ENCODE data around the gene OR2M4. TPM values are rescaled to one million over a fixed set of nuclear protein-coding genes. Genes with fewer than 3 reads are reported as not detected.
A peak's percentile ranks its signal among the peaks of the same experiment; 100 is the strongest.
"Not testable (repeated sequence)": the region's sequence is repeated elsewhere in the genome, so short reads cannot be mapped to it uniquely, and the experiment has no call there.

Gene OR2M4
- total and polyA plus RNA-seq, 4 donors, result not detected

- DNase-seq, result no peak
- ATAC-seq (ENCODE audit: low FRiP score), result no peak
- Histone ChIP-seq H3K4me3 (ENCODE audit: low read length in 2 of 2) (no peak overlapping the region), H3K4me1 (ENCODE audit: control insufficient read depth in 1 of 2, insufficient read depth in 2 of 2, low read length in 2 of 2) (no peaks in the 10 kb centered on the region), H3K9me3 (ENCODE audit: control insufficient read depth, low read length) (no peaks in the 10 kb centered on the region), H3K27ac (ENCODE audit: low read depth in 1 of 2, low read length in 2 of 2) (no peak overlapping the region), H3K36me3 (ENCODE audit: control insufficient read depth in 1 of 2, insufficient read depth in 2 of 2, low read length in 1 of 2) (no peaks in the 10 kb centered on the region), H3K27me3 (ENCODE audit: control insufficient read depth in 1 of 2, insufficient read depth in 2 of 2, low read length in 1 of 2) (no peaks in the 10 kb centered on the region)
- 90 to 94% methylated on average over 9 of the region's 9 CpGs for WGBS, 2 donors
- intact Hi-C loops (cut with DNase I), result no loop called here
These were observed 8.3 kb downstream of the OR2M4 start for GRCh38 chr1:248239478-248239877.

DNA sequence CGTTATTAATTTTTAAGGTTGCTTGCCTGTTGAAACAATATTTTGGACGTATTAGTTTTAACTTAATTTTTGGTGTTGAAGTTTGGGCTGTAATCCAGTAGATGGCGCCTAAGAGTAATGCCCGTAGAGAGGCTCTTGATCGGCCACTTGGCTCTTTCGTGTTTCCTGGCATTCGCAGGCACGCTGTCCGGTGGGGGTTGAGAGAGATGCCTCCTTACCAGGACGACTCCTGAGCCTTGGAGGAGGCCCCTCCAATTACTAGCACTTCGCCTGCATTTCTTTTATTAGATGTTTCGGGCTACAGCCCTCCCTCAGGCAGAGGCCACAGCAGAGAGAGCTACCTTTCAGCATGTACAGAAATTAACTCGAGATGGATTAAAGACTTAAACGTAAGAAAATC lies 12.0 kb downstream of the OR2M4 start:
- H3K4me3 ChIP-seq (ENCODE audit: low read length in 2 of 2), result no peak overlapping the region
- ATAC-seq (ENCODE audit: low FRiP score) (no peak), DNase-seq (no peak)
- H3K36me3 ChIP-seq (ENCODE audit: control insufficient read depth in 1 of 2, insufficient read depth in 2 of 2, low read length in 1 of 2), result no peaks in the 10 kb centered on the region
- 10 to 16% methylated on average over 14 of the region's 14 CpGs for WGBS, 2 donors
- intact Hi-C loops (cut with DNase I), result no loop called here
- no peak overlapping the region for H3K27ac ChIP-seq (ENCODE audit: low read depth in 1 of 2, low read length in 2 of 2)
- H3K4me1 ChIP-seq (ENCODE audit: control insufficient read depth in 1 of 2, insufficient read depth in 2 of 2, low read length in 2 of 2), result no peaks in the 10 kb centered on the region
- no peaks in the 10 kb centered on the region for H3K27me3 ChIP-seq (ENCODE audit: control insufficient read depth in 1 of 2, insufficient read depth in 2 of 2, low read length in 1 of 2)
- no peaks in the 10 kb centered on the region for H3K9me3 ChIP-seq (ENCODE audit: control insufficient read depth, low read length)

DNA sequence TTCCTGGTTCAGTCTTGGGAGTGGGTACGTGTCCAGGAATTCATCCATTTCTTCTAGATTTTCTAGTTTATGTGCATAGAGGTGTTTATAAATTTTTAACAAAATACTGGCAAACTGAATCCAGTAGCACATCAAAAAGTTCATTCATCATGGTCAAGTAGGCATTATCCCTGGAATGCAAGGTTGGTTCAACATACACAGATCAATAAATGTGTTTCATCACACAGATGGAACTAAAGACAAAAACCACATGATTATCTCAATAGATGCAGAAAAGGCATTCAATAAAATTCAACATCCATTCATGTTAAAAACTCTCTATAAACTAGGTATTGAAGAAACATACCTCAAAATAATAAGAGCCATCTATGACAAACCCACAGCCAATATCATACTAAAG lies 28.1 kb downstream of the OR2M4 start:
- H3K4me1 ChIP-seq (ENCODE audit: control insufficient read depth in 1 of 2, insufficient read depth in 2 of 2, low read length in 2 of 2); ATAC-seq (ENCODE audit: low FRiP score); H3K9me3 ChIP-seq (ENCODE audit: control insufficient read depth, low read length); H3K4me3 ChIP-seq (ENCODE audit: low read length in 2 of 2); intact Hi-C loops (cut with DNase I); H3K27ac ChIP-seq (ENCODE audit: low read depth in 1 of 2, low read length in 2 of 2); H3K27me3 ChIP-seq (ENCODE audit: control insufficient read depth in 1 of 2, insufficient read depth in 2 of 2, low read length in 1 of 2); DNase-seq; H3K36me3 ChIP-seq (ENCODE audit: control insufficient read depth in 1 of 2, insufficient read depth in 2 of 2, low read length in 1 of 2): not testable (repeated sequence)
- WGBS, 2 donors, result 63 to 74% methylated on average over 1 of the region's 1 CpG

GRCh38 chr1:248268178-248268577 lies 37.0 kb downstream of the OR2M4 start:
- no peak for ATAC-seq (ENCODE audit: low FRiP score)
- no peaks in the 10 kb centered on the region for H3K27me3 ChIP-seq (ENCODE audit: control insufficient read depth in 1 of 2, insufficient read depth in 2 of 2, low read length in 1 of 2)
- no peaks in the 10 kb centered on the region for H3K9me3 ChIP-seq (ENCODE audit: control insufficient read depth, low read length)
- DNase-seq, result no peak
- H3K4me1 ChIP-seq (ENCODE audit: control insufficient read depth in 1 of 2, insufficient read depth in 2 of 2, low read length in 2 of 2), result no peaks in the 10 kb centered on the region
- H3K36me3 ChIP-seq (ENCODE audit: control insufficient read depth in 1 of 2, insufficient read depth in 2 of 2, low read length in 1 of 2), result no peaks in the 10 kb centered on the region
- H3K27ac ChIP-seq (ENCODE audit: low read depth in 1 of 2, low read length in 2 of 2), result no peak overlapping the region
- no peak overlapping the region for H3K4me3 ChIP-seq (ENCODE audit: low read length in 2 of 2)
- WGBS, 2 donors, result 63 to 66% methylated on average over 4 of the region's 4 CpGs
- intact Hi-C loops (cut with DNase I), result no loop called here

DNA sequence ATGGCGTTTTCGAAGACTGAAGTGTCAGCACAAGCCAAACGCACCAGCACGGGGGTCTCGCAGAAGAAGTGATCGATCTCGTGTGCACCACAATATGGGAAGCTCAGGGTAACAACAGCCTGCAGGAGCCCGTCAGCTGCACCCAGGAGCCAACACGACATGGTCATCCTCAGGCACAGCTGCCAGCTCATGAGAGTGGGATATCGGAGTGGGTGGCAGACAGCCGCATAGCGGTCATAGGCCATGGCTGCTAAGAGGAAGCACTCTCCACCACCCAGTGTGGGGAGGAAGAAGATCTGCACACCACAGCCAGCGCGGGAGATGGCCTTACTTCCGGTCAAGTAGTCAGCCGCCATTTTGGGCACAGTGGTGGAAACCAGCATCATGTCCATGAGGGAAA lies 42.0 kb downstream of the OR2M4 start:
- H3K4me1 ChIP-seq (ENCODE audit: control insufficient read depth in 1 of 2, insufficient read depth in 2 of 2, low read length in 2 of 2); intact Hi-C loops (cut with DNase I): not testable (repeated sequence)

DNA sequence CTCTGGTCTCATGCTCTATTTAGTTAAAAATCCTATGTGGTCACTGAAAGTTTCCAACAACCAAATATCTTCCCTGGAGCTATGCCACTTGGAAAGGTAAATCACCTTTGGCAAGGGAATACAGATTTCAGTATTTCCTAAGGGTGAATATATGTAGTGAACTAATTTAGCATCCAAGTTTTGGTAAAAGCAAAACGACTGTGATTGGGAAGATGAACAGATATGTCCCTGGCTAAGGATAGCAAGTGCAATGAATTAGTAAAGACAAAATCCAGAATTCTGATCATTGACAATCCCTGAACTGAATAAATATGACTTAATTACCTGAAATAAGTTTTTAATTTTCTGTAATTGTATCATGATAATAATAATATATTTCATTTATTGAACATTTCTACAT lies 46.7 kb downstream of the OR2M4 start, which contains the start of gene OR2T33:
TSS of gene OR2T33 (minus strand) at position 101 of the 400 bp plus-strand sequence. CDS start 4,162 bp downstream, outside the sequence.
- H3K9me3 ChIP-seq (ENCODE audit: control insufficient read depth, low read length), result peaks cover 2% of the 10 kb centered on the region
- 51 to 53% methylated on average over 1 of the region's 1 CpG for WGBS, 2 donors
- intact Hi-C loops (cut with DNase I), result no loop called here
- ATAC-seq (ENCODE audit: low FRiP score), result no peak
- H3K4me3 ChIP-seq (ENCODE audit: low read length in 2 of 2), result no peak within 1 kb of the TSS
- H3K36me3 ChIP-seq (ENCODE audit: control insufficient read depth in 1 of 2, insufficient read depth in 2 of 2, low read length in 1 of 2), result no peaks in the 10 kb centered on the region
- no peaks in the 10 kb centered on the region for H3K4me1 ChIP-seq (ENCODE audit: control insufficient read depth in 1 of 2, insufficient read depth in 2 of 2, low read length in 2 of 2)
- no peak within 1 kb of the TSS for H3K27ac ChIP-seq (ENCODE audit: low read depth in 1 of 2, low read length in 2 of 2)
- DNase-seq, result no peak
- H3K27me3 ChIP-seq (ENCODE audit: control insufficient read depth in 1 of 2, insufficient read depth in 2 of 2, low read length in 1 of 2), result no peaks in the 10 kb centered on the region

More for the DNA sequence above, 42.0 kb downstream of the OR2M4 start:
- not testable (repeated sequence) for H3K9me3 ChIP-seq (ENCODE audit: control insufficient read depth, low read length); H3K4me3 ChIP-seq (ENCODE audit: low read length in 2 of 2); H3K27ac ChIP-seq (ENCODE audit: low read depth in 1 of 2, low read length in 2 of 2); H3K27me3 ChIP-seq (ENCODE audit: control insufficient read depth in 1 of 2, insufficient read depth in 2 of 2, low read length in 1 of 2); H3K36me3 ChIP-seq (ENCODE audit: control insufficient read depth in 1 of 2, insufficient read depth in 2 of 2, low read length in 1 of 2)
- DNase-seq (peak in 1 of 2 donors; percentile 30), ATAC-seq (ENCODE audit: low FRiP score) (peak; percentile 63)
- 74 to 85% methylated on average over 8 to 16 of the region's 16 CpGs for WGBS, 2 donors

DNA sequence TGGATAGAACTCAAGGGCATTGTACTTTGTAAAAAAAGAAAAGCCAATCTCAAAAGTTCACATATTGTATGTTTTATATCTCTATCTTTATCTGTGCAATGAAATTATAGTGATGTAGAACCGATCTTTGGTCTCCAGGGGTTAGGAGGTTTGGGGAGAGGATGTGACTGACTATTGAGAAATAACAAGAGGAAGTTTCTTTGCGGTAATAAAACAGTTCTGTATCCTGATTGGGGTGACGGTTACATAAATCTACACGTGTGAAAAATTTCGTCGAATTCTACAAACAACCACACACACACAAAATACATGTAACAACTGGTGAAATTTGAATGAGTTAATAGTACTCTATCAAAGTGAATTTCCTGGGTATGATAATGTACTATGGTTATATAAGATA lies 57.2 kb downstream of the OR2M4 start:
- Histone ChIP-seq H3K4me3 (ENCODE audit: low read length in 2 of 2) (no peak overlapping the region), H3K27ac (ENCODE audit: low read depth in 1 of 2, low read length in 2 of 2) (no peak overlapping the region)

More for the DNA sequence above, 57.2 kb downstream of the OR2M4 start:
- Histone ChIP-seq H3K36me3 (ENCODE audit: control insufficient read depth in 1 of 2, insufficient read depth in 2 of 2, low read length in 1 of 2) (no peaks in the 10 kb centered on the region), H3K4me1 (ENCODE audit: control insufficient read depth in 1 of 2, insufficient read depth in 2 of 2, low read length in 2 of 2) (no peaks in the 10 kb centered on the region), H3K9me3 (ENCODE audit: control insufficient read depth, low read length) (no peaks in the 10 kb centered on the region), H3K27me3 (ENCODE audit: control insufficient read depth in 1 of 2, insufficient read depth in 2 of 2, low read length in 1 of 2) (no peaks in the 10 kb centered on the region)
- WGBS, 2 donors, result 50 to 55% methylated on average over 6 of the region's 6 CpGs
- ATAC-seq (ENCODE audit: low FRiP score), result no peak
- DNase-seq, result no peak
- intact Hi-C loops (cut with DNase I), result no loop called here

Other genes with a start within 250 kb of the OR2M4 start
- under 1 TPM in 1 of 2 donors, not detected in 1; 0.24 TPM for gene OR2L5, start 217.8 kb upstream of the OR2M4 start, total RNA-seq
- gene OR2L5, start 217.8 kb upstream of the OR2M4 start, polyA plus RNA-seq, result not detected
- under 1 TPM; 0.13 to 0.51 TPM for gene OR2L2, start 201.3 kb upstream of the OR2M4 start, total RNA-seq
- gene OR2L2, start 201.3 kb upstream of the OR2M4 start, polyA plus RNA-seq, result under 1 TPM in 1 of 2 donors, not detected in 1; 0.05 TPM
- gene OR2L3, start 184.6 kb upstream of the OR2M4 start, total RNA-seq, result under 1 TPM in 1 of 2 donors, not detected in 1; 0.21 TPM
- not detected for gene OR2L3, start 184.6 kb upstream of the OR2M4 start, polyA plus RNA-seq
- gene OR2L13, start 136.2 kb upstream of the OR2M4 start, total RNA-seq, result not detected
- gene OR2L13, start 136.2 kb upstream of the OR2M4 start, polyA plus RNA-seq, result not detected
- not detected for gene OR2M5, start 86.3 kb upstream of the OR2M4 start, total RNA-seq
- not detected for gene OR2M5, start 86.3 kb upstream of the OR2M4 start, polyA plus RNA-seq
- gene OR2M2, start 56.6 kb upstream of the OR2M4 start, total RNA-seq, result not detected
- not detected for gene OR2M2, start 56.6 kb upstream of the OR2M4 start, polyA plus RNA-seq
- gene OR2M3, start 34.2 kb upstream of the OR2M4 start, total RNA-seq, result not detected
- gene OR2M3, start 34.2 kb upstream of the OR2M4 start, polyA plus RNA-seq, result not detected
- gene OR2T33, start 46.6 kb downstream of the OR2M4 start, total RNA-seq, result not detected
- gene OR2T33, start 46.6 kb downstream of the OR2M4 start, polyA plus RNA-seq, result not detected
- not detected for gene OR2T12, start 72.0 kb downstream of the OR2M4 start, total RNA-seq
- gene OR2T12, start 72.0 kb downstream of the OR2M4 start, polyA plus RNA-seq, result not detected
- not detected for gene OR2M7, start 93.2 kb downstream of the OR2M4 start, total RNA-seq
- not detected for gene OR2M7, start 93.2 kb downstream of the OR2M4 start, polyA plus RNA-seq
- not detected for gene OR14C36, start 117.4 kb downstream of the OR2M4 start, total RNA-seq
- not detected for gene OR14C36, start 117.4 kb downstream of the OR2M4 start, polyA plus RNA-seq
- gene OR2T4, start 130.2 kb downstream of the OR2M4 start, total RNA-seq, result not detected
- gene OR2T4, start 130.2 kb downstream of the OR2M4 start, polyA plus RNA-seq, result not detected
- not detected for gene OR2T6, start 144.3 kb downstream of the OR2M4 start, total RNA-seq
- under 1 TPM in 1 of 2 donors, not detected in 1; 0.13 TPM for gene OR2T6, start 144.3 kb downstream of the OR2M4 start, polyA plus RNA-seq
- gene OR2T1, start 171.6 kb downstream of the OR2M4 start, total RNA-seq, result not detected
- gene OR2T1, start 171.6 kb downstream of the OR2M4 start, polyA plus RNA-seq, result under 1 TPM in 1 of 2 donors, not detected in 1; 0.63 TPM
- gene OR2T2, start 214.2 kb downstream of the OR2M4 start, total RNA-seq, result not detected
- gene OR2T2, start 214.2 kb downstream of the OR2M4 start, polyA plus RNA-seq, result not detected
- not detected for gene OR2T3, start 241.9 kb downstream of the OR2M4 start, total RNA-seq
- not detected for gene OR2T3, start 241.9 kb downstream of the OR2M4 start, polyA plus RNA-seq

Measured in aorta (tissue), 5 donors.